Gastrocnemius medialis (tissue), 4 donors: ENCODE measurements around the gene STX1A.

ENCODE experiments used
- CTCF ChIP-seq, 5 experiments: fragments of 450-650 bp in 3 of 5; fragments of 200-600 bp in 2 of 5; sonication (generic) in 2 of 5; IDR thresholded peaks in 4 of 5; conservative IDR thresholded peaks in 1 of 5; 1 replicate in 4 of 5; 2 replicates in 1 of 5; pipeline ENCODE4 v1.5.1; 2016 to 2019; ENCODE audit warnings: antibody characterized with exemption in 5 of 5, mild to moderate bottlenecking in 3 of 5, moderate library complexity in 3 of 5
- POLR2A ChIP-seq, 2 donors: fragments of 450-650 bp; IDR thresholded peaks; one replicate each; pipeline ENCODE4 v1.6.1; 2017; ENCODE audit warnings: antibody characterized with exemption in 2 of 2, mild to moderate bottlenecking in 2 of 2, moderate library complexity in 2 of 2

GRCh38 chr7:73727952-73728351, 8.5 kb upstream of the STX1A start:
- TF ChIP-seq CTCF (IDR thresholded peaks at IDR 0.05 in 4 of 5, conservative IDR thresholded peaks at IDR 0.05 in 1 of 5), result no peak
- no peak for TF ChIP-seq POLR2A (IDR thresholded peaks at IDR 0.05)
